Measurements from ENCODE around the gene RECQL5.

- TF ChIP-seq CTCF (conservative IDR thresholded peaks at IDR 0.05 in 1 of 2, IDR thresholded peaks at IDR 0.05 in 1 of 2; ENCODE audit: low read depth in 1 of 2, low read length in 2 of 2) (no peak), EZH2 (IDR thresholded peaks at IDR 0.05; ENCODE audit: low read length, missing control alignments) (no peak)
Observed at GRCh38 chr17:75635610-75636202, 31.2 kb downstream of the RECQL5 start.

All from fibroblast of lung (primary cell).